Cardiac fibroblast (primary cell): Measurements from ENCODE around the gene SCNN1B.

Source experiments
- DNase-seq, 2 donors: peaks; one replicate each; pipeline versions ENCODE4 v3.0.0 to v3.0.0-alpha.2; 2010; ENCODE audit warnings: low read depth in 2 of 2
- H3K4me3 ChIP-seq, 2 donors: replicated peaks in 1 of 2; 1 replicate in 1 of 2; 2 replicates in 1 of 2; pipeline ENCODE4 v1.5.1; 2011; ENCODE audit warnings: low read depth in 2 of 2, low read length in 2 of 2, mild to moderate bottlenecking in 2 of 2, moderate library complexity in 1 of 2
- TF ChIP-seq, protein P1 (sequence below): IDR thresholded peaks from one replicate; pipeline ENCODE4 v1.5.1; 2011; ENCODE audit warnings: low read depth, mild to moderate bottlenecking, low read length, inconsistent platforms

The SCNN1B gene

DNA sequence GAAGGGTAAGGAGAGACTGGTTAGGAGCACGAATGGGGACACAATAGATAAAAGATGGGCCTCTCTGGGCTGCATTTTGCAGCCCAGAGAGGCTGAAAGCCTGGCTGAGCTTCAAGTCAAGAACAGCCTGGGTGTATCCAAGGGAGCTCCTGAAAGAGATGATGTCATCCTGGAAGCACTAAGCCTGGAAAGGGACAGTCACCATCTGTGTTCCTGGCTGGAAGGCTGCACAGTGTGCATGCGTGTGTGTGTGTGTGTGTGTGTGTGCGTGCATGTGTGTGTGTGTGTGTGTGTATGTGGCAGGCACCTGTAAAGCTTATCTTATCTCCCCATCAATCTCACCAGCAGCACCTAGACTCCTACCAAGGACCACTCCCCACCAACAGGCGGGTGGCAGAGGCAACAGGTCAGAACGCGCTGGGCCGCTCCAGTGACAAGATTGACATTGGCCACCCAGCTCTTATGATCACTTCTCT, 106.8 kb downstream of the SCNN1B start:
- TF ChIP-seq, protein P1, sequence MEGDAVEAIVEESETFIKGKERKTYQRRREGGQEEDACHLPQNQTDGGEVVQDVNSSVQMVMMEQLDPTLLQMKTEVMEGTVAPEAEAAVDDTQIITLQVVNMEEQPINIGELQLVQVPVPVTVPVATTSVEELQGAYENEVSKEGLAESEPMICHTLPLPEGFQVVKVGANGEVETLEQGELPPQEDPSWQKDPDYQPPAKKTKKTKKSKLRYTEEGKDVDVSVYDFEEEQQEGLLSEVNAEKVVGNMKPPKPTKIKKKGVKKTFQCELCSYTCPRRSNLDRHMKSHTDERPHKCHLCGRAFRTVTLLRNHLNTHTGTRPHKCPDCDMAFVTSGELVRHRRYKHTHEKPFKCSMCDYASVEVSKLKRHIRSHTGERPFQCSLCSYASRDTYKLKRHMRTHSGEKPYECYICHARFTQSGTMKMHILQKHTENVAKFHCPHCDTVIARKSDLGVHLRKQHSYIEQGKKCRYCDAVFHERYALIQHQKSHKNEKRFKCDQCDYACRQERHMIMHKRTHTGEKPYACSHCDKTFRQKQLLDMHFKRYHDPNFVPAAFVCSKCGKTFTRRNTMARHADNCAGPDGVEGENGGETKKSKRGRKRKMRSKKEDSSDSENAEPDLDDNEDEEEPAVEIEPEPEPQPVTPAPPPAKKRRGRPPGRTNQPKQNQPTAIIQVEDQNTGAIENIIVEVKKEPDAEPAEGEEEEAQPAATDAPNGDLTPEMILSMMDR, result no peak
- no peak overlapping the region for H3K4me3 ChIP-seq
- DNase-seq, result peak; percentile 60 to 66

DNA sequence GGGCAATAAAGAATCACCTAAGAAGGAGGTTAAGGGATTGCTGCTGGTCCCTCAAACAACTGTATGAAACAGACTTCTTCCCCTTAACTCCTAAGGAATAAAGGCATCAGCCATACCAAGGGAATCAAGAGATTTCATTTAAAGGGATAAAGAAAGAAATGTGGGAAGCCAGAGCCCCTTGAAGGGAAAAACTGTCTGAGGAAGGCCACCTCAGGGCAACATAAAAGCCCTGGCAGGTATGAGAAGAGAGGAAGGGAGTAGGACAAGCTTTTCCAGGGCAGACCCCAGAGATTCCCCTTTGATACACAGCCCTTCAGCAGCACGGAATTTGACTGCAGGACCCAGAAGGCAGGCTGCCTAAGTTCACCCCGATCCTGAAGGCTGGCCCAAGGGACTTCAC, 107.4 kb downstream of the SCNN1B start:
- TF ChIP-seq, protein P1, result no peak
- H3K4me3 ChIP-seq, result no peak overlapping the region
- DNase-seq, result no peak

DNA sequence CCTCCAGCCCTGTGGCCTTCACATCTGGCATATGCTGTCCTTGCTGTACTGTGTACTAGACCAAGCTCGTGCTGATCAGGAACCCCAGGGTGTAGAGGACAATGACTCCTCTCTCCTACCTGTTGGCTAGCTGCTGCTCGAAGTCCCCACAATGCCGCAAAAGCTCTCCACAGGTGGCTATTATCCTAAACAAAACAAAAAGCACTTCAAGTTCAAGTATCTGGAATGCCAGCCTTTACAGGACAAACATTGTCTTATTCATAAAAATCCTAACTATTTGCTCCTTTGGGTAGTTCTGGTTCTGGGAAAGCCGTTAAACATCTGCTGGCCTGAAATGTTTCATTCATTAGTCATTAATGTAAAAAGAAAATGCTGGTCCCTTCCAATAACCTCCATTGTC, 108.1 kb downstream of the SCNN1B start:
- no peak overlapping the region for H3K4me3 ChIP-seq
- peak in 1 of 2 donors; percentile 45 for DNase-seq
- TF ChIP-seq, protein P1, result no peak

DNA sequence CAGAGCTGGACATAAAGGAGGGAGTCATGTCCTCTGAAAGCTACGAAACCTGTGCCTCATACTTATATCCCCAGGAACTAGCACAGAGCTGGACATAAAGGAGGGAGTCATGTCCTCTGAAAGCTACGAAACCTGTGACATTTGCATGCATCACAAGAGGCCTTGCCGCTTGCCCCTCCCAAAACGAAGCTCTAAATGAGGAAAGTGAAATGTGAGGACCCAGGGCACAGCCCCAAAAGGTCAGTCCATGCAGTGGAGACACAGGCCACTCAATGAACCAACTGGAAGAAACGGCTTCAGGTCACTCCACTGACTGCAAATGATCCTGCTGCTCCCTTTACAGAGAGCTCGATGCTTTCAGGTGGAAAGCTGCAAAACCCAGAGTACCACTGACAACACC, 112.6 kb downstream of the SCNN1B start:
- TF ChIP-seq, protein P1, result no peak
- no peak for DNase-seq
- H3K4me3 ChIP-seq, result no peak overlapping the region

DNA sequence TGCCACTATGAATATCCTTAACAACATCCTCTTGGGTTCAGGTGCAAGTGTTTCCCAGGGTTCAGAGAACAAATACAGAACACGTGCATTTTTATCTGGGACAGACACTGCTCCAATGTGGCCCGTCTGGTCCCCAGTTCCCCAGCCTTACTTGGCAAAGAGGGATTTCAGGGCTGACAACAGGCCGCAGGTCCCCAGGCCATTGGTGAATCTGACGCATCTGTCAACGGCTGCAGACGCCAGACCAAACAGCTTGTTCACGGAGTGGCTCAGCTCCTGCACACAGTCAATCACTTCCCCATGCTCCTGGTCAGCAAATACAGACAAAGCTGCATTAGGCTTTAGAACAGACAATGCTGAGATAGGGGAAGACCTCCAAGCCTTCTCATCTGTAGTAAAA, 114.7 kb downstream of the SCNN1B start:
- no peak overlapping the region for H3K4me3 ChIP-seq
- no peak for DNase-seq
- TF ChIP-seq, protein P1, result no peak

DNA sequence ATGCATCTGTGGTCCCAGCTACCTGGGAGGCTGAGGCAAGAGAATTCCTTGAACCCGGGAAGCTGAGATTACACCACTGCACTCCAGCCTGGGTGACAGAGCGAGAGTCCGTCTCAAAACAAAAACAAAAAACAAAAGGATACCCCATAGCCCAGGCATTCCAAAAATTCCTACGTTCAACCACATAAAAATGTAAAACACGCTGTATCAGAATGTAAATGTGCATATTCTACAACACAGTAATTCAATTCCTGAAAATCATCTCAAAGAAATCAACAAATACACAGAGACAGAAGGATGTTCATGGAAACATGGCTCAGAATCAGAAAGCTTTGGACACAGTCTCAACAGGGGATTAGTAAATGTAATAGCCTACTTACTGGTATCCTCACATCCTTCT, 117.9 kb downstream of the SCNN1B start:
- TF ChIP-seq, protein P1, result no peak
- H3K4me3 ChIP-seq, result no peak overlapping the region
- peak; percentile 27 to 74 for DNase-seq

DNA sequence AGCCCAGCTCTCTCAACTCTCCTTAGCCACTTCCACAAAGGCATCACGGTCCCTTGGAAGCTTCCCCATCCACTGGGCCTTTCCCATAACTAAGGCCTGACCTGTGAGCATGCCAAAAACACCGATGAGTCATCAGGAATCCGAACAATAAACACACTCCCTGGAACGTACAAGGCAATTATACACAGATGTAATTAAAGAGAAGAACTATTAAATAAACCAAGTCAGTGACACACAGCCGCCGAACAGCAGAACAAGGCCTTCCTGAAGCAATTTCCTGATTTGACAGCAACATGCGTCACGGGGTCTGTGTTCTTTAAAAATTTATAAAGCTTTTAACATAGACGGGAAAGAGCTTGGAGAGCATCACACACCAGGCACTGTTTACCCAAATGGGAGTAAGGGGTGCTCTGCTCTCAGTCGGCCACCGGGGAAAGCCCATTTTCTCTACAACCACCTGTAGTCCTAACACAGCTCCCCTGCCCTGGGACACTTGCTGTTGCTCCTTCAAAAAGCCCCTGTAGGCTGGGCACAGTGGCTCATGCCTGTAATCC, 121.5 kb downstream of the SCNN1B start:
- TF ChIP-seq, protein P1, result no peak
- no peak overlapping the region for H3K4me3 ChIP-seq
- peak; percentile 94 for DNase-seq
